Stimulated activated CD4-positive, alpha-beta T cell treated with anti-CD3 and anti-CD28 coated beads, TNF-alpha, amount 100 ng/mL, for 1 hour (primary cell): ENCODE measurements around the gene LRMDA.

Source experiments
- DNase-seq, 3 donors: peaks; one replicate each; pipeline ENCODE4 v3.0.0-alpha.2; 2020; ENCODE audit warnings: low read depth in 3 of 3, low spot score in 1 of 3

LRMDA gene

GRCh38 chr10:75895259-75895658 lies 463.8 kb downstream of the LRMDA start:
- no peak for DNase-seq

- DNase-seq = no peak
Observed at GRCh38 chr10:75899816-75900390, 468.5 kb downstream of the LRMDA start.

GRCh38 chr10:75902816-75903215 lies 471.4 kb downstream of the LRMDA start:
- no peak for DNase-seq

- no peak for DNase-seq
Observed at GRCh38 chr10:75904499-75905283, 473.3 kb downstream of the LRMDA start.

- DNase-seq = no peak
Observed at GRCh38 chr10:75905490-75905889, 474.1 kb downstream of the LRMDA start.

- no peak for DNase-seq
Observed at GRCh38 chr10:75910032-75910431, 478.6 kb downstream of the LRMDA start.

- DNase-seq = no peak
Observed at GRCh38 chr10:75911426-75911825, 480.0 kb downstream of the LRMDA start.

GRCh38 chr10:75916906-75917305 lies 485.5 kb downstream of the LRMDA start:
- DNase-seq = no peak

- DNase-seq = no peak
Observed at GRCh38 chr10:75919913-75920312, 488.5 kb downstream of the LRMDA start.

- DNase-seq = no peak
Observed at GRCh38 chr10:75922435-75922834, 491.0 kb downstream of the LRMDA start.

GRCh38 chr10:75924309-75924902 lies 493.0 kb downstream of the LRMDA start:
- no peak for DNase-seq

- no peak for DNase-seq
Observed at GRCh38 chr10:75925999-75926398, 494.6 kb downstream of the LRMDA start.

- no peak for DNase-seq
Observed at GRCh38 chr10:75926763-75927162, 495.3 kb downstream of the LRMDA start.

- no peak for DNase-seq
Observed at GRCh38 chr10:75928231-75928630, 496.8 kb downstream of the LRMDA start.

GRCh38 chr10:75929630-75930161 lies 498.3 kb downstream of the LRMDA start:
- no peak for DNase-seq

GRCh38 chr10:75932921-75933320 lies 501.5 kb downstream of the LRMDA start:
- DNase-seq = no peak

- no peak for DNase-seq
Observed at GRCh38 chr10:75935240-75935639, 503.8 kb downstream of the LRMDA start.

- no peak for DNase-seq
Observed at GRCh38 chr10:75935650-75936400, 504.4 kb downstream of the LRMDA start.

GRCh38 chr10:75936841-75937240 lies 505.4 kb downstream of the LRMDA start:
- DNase-seq = no peak

GRCh38 chr10:75937823-75938222 lies 506.4 kb downstream of the LRMDA start:
- DNase-seq = no peak

- DNase-seq = no peak
Observed at GRCh38 chr10:75938380-75939122, 507.1 kb downstream of the LRMDA start.
